GM12872 (cell line): ENCODE data around the gene ATP1B1.

ENCODE experiments used
- CTCF ChIP-seq: IDR thresholded peaks from 3 replicates; pipeline ENCODE4 v1.5.1; 2011; ENCODE audit warnings: low read depth, mild to moderate bottlenecking, low read length, moderate library complexity; ENCODE audit not compliant: insufficient read depth

ATP1B1 gene

GRCh38 chr1:169106095-169106920 is at the start of gene ATP1B1:
Gene ATP1B1 (plus strand): TSS chr1:169106690. CDS start chr1:169106830, 140 bp downstream.
- peak; percentile 22; the same call in 1 of the 3 replicates for TF ChIP-seq CTCF

- no peak for TF ChIP-seq CTCF
Observed at GRCh38 chr1:169059421-169059820, 47.1 kb upstream of the ATP1B1 start.

GRCh38 chr1:169060043-169060722 is 46.3 kb upstream of the ATP1B1 start:
- no peak for TF ChIP-seq CTCF

GRCh38 chr1:169060919-169061639 is 45.4 kb upstream of the ATP1B1 start:
- TF ChIP-seq CTCF, result no peak

- no peak for TF ChIP-seq CTCF
Observed at GRCh38 chr1:169062152-169062551, 44.3 kb upstream of the ATP1B1 start.

GRCh38 chr1:169064103-169064502 is 42.4 kb upstream of the ATP1B1 start:
- no peak for TF ChIP-seq CTCF

GRCh38 chr1:169070547-169070946 is 35.9 kb upstream of the ATP1B1 start:
- TF ChIP-seq CTCF, result no peak
